ENCODE data around the gene TNIP3.

TNIP3 gene

GRCh38 chr4:121198251-121198650 is 34.1 kb upstream of the TNIP3 start:
- H3K4me3 ChIP-seq (ENCODE audit: low read length), result no peak overlapping the region
- no peak for TF ChIP-seq CTCF (conservative IDR thresholded peaks at IDR 0.05; ENCODE audit: low read length)
- peak; percentile 27 for DNase-seq (ENCODE audit: low read depth)

DNA sequence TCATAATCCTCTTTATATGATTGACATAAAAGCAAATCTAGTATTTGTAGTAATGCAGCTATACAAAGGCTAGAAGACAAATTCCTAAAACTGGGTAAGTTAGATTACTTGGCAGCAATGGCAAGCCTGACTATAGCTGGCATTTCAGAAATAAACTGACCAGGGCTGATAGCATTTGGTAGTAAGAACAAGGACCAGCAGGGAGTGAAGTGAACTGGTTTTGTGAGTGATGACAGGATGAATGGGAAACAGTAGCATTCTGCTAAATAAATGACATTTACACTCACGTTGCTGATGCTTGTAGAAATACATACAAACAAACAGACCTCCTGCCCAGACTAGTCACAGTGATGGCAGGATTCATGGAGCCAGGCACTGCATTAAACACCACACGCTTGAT is 31.5 kb upstream of the TNIP3 start:
- TF ChIP-seq CTCF (conservative IDR thresholded peaks at IDR 0.05; ENCODE audit: low read length), result no peak
- no peak overlapping the region for H3K4me3 ChIP-seq (ENCODE audit: low read length)
- no peak for DNase-seq (ENCODE audit: low read depth)

GRCh38 chr4:121192480-121192879 is 28.4 kb upstream of the TNIP3 start:
- peak; percentile 55 for DNase-seq (ENCODE audit: low read depth)
- TF ChIP-seq CTCF (conservative IDR thresholded peaks at IDR 0.05; ENCODE audit: low read length), result peak; percentile 89
- no peak overlapping the region for H3K4me3 ChIP-seq (ENCODE audit: low read length)

DNA sequence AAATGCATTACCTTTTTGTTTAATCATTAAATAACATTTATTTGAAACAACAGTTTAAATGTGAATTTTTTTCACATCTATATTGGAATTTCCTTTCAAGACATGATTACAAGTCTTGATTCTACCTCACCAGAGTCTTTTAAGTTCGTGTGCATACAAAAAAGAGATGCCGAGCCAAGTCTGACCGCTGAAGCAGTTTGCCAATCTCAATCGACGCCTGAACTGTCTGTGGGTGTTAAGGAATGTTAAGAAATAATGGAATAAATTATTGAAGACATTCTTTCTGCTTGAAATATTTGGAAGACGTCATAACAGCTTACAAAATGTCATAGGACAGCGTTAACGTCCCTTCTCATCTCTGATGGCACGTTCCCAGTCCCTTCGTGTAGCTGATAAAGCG is 27.9 kb upstream of the TNIP3 start:
- DNase-seq (ENCODE audit: low read depth), result peak; percentile 26
- no peak for TF ChIP-seq CTCF (conservative IDR thresholded peaks at IDR 0.05; ENCODE audit: low read length)

DNA sequence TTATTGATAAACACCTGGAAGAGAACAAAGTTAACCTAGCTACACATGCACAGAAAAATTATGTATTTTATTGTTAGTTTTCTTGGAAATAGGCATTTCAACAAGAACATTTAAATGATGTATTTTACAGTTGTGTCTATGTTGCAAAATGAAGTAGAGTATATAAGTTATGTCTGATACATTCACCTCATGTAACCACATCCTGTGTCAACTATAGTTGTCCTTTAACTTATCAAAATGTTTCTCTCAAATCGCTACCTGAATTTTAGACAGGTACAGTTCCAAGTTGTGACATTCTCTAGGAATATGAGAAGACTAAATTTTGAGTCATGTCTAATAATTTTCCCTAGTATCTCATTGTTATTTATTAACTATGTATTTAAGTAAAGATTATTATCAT is 27.2 kb upstream of the TNIP3 start:
- no peak for TF ChIP-seq CTCF (conservative IDR thresholded peaks at IDR 0.05; ENCODE audit: low read length)
- DNase-seq (ENCODE audit: low read depth), result no peak
- H3K4me3 ChIP-seq (ENCODE audit: low read length), result no peak overlapping the region

More for the DNA sequence above, 27.9 kb upstream of the TNIP3 start:
- no peak overlapping the region for H3K4me3 ChIP-seq (ENCODE audit: low read length)

- no peak overlapping the region for H3K4me3 ChIP-seq (ENCODE audit: low read length)
- no peak for TF ChIP-seq CTCF (conservative IDR thresholded peaks at IDR 0.05; ENCODE audit: low read length)
- DNase-seq (ENCODE audit: low read depth), result no peak
These were observed 26.3 kb upstream of the TNIP3 start for GRCh38 chr4:121190389-121190788.

DNA sequence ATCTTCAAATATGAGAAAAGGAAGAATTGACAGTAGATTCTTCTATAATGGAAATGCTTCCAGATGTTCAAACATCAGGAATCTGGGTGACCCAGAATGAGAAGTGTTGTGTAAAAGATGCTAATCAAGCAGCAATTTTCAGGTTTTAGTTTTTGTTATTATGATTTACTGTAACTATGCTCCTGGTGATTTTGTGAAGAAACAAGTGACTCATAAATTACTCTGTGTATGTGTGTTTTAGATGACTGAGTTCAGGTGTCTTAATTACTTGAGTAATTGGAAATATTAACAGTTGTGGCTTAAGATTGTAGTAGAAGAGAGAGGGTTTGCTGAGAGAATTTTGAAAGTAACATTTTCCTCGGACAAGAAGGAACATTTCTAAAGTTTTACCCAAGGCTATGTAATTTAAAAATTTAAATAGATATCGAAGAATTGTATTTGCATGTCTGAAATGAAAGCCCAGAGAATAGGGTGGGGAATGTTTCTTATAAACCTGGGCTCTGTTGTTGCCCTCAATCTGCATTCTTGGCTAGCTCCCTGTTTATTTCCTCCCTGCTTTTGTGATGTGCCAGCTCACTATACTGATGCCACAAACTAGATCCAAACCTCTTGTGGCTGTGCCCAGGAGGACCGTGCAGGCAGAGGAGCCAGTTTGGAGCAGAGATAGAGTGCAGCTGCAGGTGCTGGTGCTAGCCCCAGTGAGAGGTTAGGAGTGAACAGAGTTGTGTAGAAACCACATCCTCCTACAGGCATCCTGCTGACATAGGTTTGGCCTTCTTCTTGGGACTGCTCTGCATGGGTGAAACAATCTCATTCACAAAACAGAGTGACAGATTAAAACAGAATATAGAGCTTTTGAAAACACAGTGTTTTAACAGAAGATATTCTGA is 25.4 kb upstream of the TNIP3 start:
- TF ChIP-seq CTCF (conservative IDR thresholded peaks at IDR 0.05; ENCODE audit: low read length), result no peak
- H3K4me3 ChIP-seq (ENCODE audit: low read length), result no peak overlapping the region
- DNase-seq (ENCODE audit: low read depth), result no peak
